Adrenal gland (tissue), 12 donors: Measurements from ENCODE around the gene RGS12. TPM values are rescaled to one million over a fixed set of nuclear protein-coding genes. Genes with fewer than 3 reads are reported as not detected.

Experiments used
- DNase-seq, 7 donors: peaks; one replicate each; pipeline ENCODE4 v3.0.0-alpha.2; 2019 to 2020
- H3K27ac ChIP-seq, 5 donors: fragments of 200-600 bp; sonication (generic) in 4 of 5; 1 replicate in 3 of 5; 2 replicates in 2 of 5; pipeline versions ENCODE4 v1.5.1 to v1.8.0; 2016 to 2020; ENCODE audit warnings: mild to moderate bottlenecking in 1 of 5
- H3K27me3 ChIP-seq: fragments of 200-600 bp; 2 replicates; pipeline ENCODE4 v1.8.0; 2021
- H3K36me3 ChIP-seq, 2 donors: fragments of 200-600 bp; replicated peaks in 1 of 2; 1 replicate in 1 of 2; 2 replicates in 1 of 2; pipeline versions ENCODE4 v1.5.1 to v1.8.0; 2018 to 2022
- H3K4me1 ChIP-seq, 2 donors: fragments of 200-600 bp; replicated peaks in 1 of 2; 1 replicate in 1 of 2; 2 replicates in 1 of 2; pipeline versions ENCODE4 v1.5.1 to v1.8.0; 2018 to 2021
- H3K4me3 ChIP-seq, 4 donors: fragments of 200-600 bp; sonication (generic) in 3 of 4; one replicate each; pipeline ENCODE4 v1.5.1; 2016 to 2018
- H3K9me3 ChIP-seq, 3 donors: fragments of 200-600 bp; sonication (generic) in 1 of 3; replicated peaks in 1 of 3; 1 replicate in 2 of 3; 2 replicates in 1 of 3; pipeline versions ENCODE4 v1.5.1 to v1.8.0; 2016 to 2021
- POLR2A ChIP-seq, 2 donors: fragments of 450-650 bp; IDR thresholded peaks; one replicate each; pipeline ENCODE4 v1.6.1; 2017; ENCODE audit warnings: antibody characterized with exemption in 2 of 2, mild to moderate bottlenecking in 2 of 2, moderate library complexity in 1 of 2
- WGBS, 4 donors: extraction: QIAGEN DNeasy Blood & Tissue Kit in 2 of 4; methylation state at CpG; one replicate each; pipeline versions ENCODE4 v1.1.5 to v1.1.7; 2013 to 2017; 5-methylcytosine and 5-hydroxymethylcytosine counted together
- intact Hi-C, 2 donors: fragments of 100-400 bp; cut with DNase I; formaldehyde crosslinking; loops; one replicate each; pipeline versions ENCODE4 v1.14.1 to v1.15.0; 2022 to 2023
- polyA plus RNA-seq, 3 donors: library from polyadenylated mRNA; stranded (reverse); fragments of 200-250 nt in 2 of 3; fragments of 350-450 nt in 1 of 3; fragmentation: Illumina TruSeq in 1 of 3; extraction: RNeasy Lipid Tissue Mini Kit (QIAGEN cat#74804) in 1 of 3; gene quantifications; one replicate each; pipeline ENCODE4 v1.2.3, GENCODE V29; 2013 to 2014
- total RNA-seq, 9 donors: library from RNA; depleted of rRNA in 4 of 9; stranded (reverse); fragments of >200 nt in 4 of 9; fragments of 120-200 nt in 1 of 9; fragmentation: NEBNext Ultra II Directional in 1 of 9; extraction: Animal tissue kit (Norgen Biotek cat#: 25700) in 1 of 9; gene quantifications; one replicate each; pipeline versions ENCODE4 v1.1.0 to v1.2.4, GENCODE V29; 2013 to 2023
- TF ChIP-seq, protein P1 (sequence below), 6 experiments: fragments of 450-650 bp in 4 of 6; fragments of 200-600 bp in 2 of 6; sonication (generic) in 1 of 6; IDR thresholded peaks; 1 replicate in 5 of 6; 2 replicates in 1 of 6; pipeline versions ENCODE4 v1.5.1 to v1.8.0; 2016 to 2021; ENCODE audit warnings: antibody characterized with exemption in 6 of 6, mild to moderate bottlenecking in 2 of 6, moderate library complexity in 1 of 6
- donor health status: healthy with polysubstance abuse.
- donor health status: Bipolar disorder and iron deficiency.
- donor health status: DM: yes; HTN: yes; CAD: no.
- donor health status: DM: no; HTN: no; CAD: no.
- donor health status: DM: no; HTN: no; CAD: no.
- donor health status: DM: yes; HTN: yes; CAD: no.

RGS12 gene
- total and polyA plus RNA-seq, 12 donors, result 8.2 to 73.9 (median 21.9) TPM

DNA sequence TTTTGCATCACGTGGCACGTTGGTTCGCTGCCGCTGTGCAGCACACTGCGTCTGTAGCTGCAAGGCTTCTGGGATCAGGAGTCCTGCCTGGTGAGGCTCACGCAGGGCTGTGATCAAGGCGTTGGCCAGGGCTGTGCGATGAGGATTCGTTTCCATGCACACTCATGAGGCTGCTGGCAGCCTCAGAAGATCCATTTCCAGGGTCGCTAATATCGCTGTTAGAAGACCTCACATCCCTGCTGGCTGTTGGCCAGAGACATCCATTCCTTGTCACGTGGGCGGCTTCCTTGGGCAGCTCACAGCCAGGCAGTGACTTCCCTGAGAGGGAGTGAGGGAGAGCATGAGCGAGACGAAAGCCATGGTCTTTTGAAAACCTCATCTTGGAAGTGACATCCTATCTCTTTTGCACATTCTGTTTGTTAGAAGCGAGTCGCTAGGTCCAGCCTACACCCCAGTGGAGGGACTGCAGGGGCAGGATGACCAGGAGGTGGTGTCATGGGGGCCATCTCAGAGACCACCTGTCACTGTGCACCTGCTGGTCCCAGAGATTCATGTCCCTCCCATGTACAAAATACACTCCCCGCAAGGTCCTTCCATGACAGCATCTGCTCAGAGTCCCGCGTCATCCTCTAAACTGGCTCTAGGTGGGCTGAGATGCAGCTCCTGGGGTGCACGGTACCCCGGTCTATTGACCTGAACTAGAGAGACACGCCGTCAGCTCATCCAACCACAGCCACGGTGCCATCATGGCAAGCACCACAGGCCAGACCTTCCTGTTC lies 12.2 kb downstream of the RGS12 start:
- DNase-seq, result peak; percentile 39 to 84 (median 64)
- intact Hi-C loops, result no loop called here
- Histone ChIP-seq H3K27me3 (no peaks in the 10 kb centered on the region), H3K4me3 (no peak overlapping the region), H3K9me3 (no peaks in the 10 kb centered on the region), H3K36me3 (no peaks in the 10 kb centered on the region), H3K4me1 (peaks cover 26 to 37% of the 10 kb centered on the region in 2 donors), H3K27ac (peak overlapping the region in 3 of 5 donors; percentile 55 to 86 (median 84))
- TF ChIP-seq POLR2A (IDR thresholded peaks at IDR 0.05), result peak in 1 of 2 donors; percentile 19
- TF ChIP-seq, protein P1, sequence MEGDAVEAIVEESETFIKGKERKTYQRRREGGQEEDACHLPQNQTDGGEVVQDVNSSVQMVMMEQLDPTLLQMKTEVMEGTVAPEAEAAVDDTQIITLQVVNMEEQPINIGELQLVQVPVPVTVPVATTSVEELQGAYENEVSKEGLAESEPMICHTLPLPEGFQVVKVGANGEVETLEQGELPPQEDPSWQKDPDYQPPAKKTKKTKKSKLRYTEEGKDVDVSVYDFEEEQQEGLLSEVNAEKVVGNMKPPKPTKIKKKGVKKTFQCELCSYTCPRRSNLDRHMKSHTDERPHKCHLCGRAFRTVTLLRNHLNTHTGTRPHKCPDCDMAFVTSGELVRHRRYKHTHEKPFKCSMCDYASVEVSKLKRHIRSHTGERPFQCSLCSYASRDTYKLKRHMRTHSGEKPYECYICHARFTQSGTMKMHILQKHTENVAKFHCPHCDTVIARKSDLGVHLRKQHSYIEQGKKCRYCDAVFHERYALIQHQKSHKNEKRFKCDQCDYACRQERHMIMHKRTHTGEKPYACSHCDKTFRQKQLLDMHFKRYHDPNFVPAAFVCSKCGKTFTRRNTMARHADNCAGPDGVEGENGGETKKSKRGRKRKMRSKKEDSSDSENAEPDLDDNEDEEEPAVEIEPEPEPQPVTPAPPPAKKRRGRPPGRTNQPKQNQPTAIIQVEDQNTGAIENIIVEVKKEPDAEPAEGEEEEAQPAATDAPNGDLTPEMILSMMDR (IDR thresholded peaks at IDR 0.05), result no peak
- WGBS, 4 donors, result 45 to 52% (median 50%) methylated on average over 18 to 25 of the region's 25 CpGs

DNA sequence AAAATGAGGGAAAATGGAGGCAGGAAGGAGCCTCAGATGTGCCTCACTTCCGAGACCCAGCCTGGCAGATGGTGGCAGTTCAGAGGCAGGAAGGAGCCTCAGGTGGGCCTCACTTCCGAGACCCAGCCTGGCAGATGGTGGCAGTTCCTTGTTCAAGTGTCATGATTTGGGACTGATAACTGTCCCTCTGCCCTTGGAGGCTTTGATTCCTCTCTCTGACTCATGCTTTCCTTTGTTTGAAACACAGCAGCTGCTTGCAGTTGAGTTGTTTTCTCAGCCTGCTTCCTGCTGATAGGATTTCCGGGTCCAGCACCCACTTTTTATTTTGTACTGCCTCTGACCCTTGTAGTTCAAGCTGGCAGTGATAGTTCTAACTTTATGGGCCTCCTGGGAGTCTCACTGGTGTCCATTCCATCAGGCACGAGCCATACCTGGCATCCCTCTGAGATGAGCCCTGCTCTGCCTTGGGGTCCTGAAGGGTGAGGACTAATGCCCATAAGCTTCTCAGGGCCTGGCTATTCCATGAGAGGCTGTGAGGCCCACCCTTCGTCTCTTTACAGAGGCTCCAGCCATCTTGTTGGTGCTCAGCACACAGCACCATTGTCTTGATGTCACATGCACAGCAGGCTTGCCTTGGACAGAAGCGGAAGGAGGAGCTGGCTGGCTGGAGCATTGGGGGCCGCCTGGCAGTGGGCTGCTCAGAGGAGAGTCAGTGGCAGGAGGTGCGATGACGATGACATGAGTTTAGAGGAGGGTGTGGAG lies 13.0 kb downstream of the RGS12 start:
- intact Hi-C loops, result no loop called here
- DNase-seq, result peak in 6 of 7 donors; percentile 24 to 65 (median 40)
- H3K27ac ChIP-seq, result peak overlapping the region in 3 of 5 donors; percentile 55 to 86 (median 84)

DNA sequence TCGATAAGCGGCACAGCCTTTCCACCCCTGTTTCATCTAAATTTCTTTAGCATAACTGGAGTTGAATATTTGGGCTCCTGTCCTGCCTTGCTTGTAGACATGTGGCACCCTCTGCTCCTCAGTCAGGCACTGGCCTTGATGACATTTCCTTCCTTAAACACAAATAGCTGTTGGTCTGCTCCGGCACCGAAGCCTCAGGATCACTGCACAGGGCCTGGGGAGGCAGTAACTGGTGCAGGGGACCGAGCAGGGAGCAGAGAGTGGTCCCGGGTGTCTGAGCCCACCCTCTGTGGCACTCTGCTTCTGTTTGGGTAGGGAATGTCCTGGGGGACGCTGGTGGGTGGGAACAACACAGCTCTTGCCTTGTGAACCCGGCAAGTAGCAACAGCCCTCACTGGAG lies 13.6 kb downstream of the RGS12 start:
- peaks cover 26 to 37% of the 10 kb centered on the region in 2 donors for H3K4me1 ChIP-seq

More for the DNA sequence above, 13.0 kb downstream of the RGS12 start:
- no peaks in the 10 kb centered on the region for H3K36me3 ChIP-seq
- 56 to 62% (median 58%) methylated on average over 7 to 9 of the region's 9 CpGs for WGBS, 4 donors
- TF ChIP-seq, protein P1 (IDR thresholded peaks at IDR 0.05), result no peak
- TF ChIP-seq POLR2A (IDR thresholded peaks at IDR 0.05), result no peak
- H3K9me3 ChIP-seq, result no peaks in the 10 kb centered on the region
- no peaks in the 10 kb centered on the region for H3K27me3 ChIP-seq
- no peak overlapping the region for H3K4me3 ChIP-seq
- H3K4me1 ChIP-seq, result peaks cover 26 to 37% of the 10 kb centered on the region in 2 donors

More for the DNA sequence above, 13.6 kb downstream of the RGS12 start:
- Histone ChIP-seq H3K27me3 (no peaks in the 10 kb centered on the region), H3K36me3 (no peaks in the 10 kb centered on the region), H3K4me3 (no peak overlapping the region), H3K27ac (peak overlapping the region in 2 of 5 donors; percentile 84 to 86), H3K9me3 (no peaks in the 10 kb centered on the region)
- intact Hi-C loops, result no loop called here
- 53 to 59% (median 57%) methylated on average over 7 to 8 of the region's 8 CpGs for WGBS, 4 donors
- TF ChIP-seq POLR2A (IDR thresholded peaks at IDR 0.05), result no peak
- TF ChIP-seq, protein P1 (IDR thresholded peaks at IDR 0.05), result no peak
- DNase-seq, result peak in 6 of 7 donors; percentile 15 to 60 (median 40)
